NCI-H146 (cell line): ENCODE results near the gene SUPT6H.
"Not testable (repeated sequence)": the region's sequence is repeated elsewhere in the genome, so short reads cannot be mapped to it uniquely, and the experiment has no call there.

Source experiments
- DNase-seq: peaks from one replicate; lab custom pipeline; 2025; lab: John Stamatoyannopoulos, UW

SUPT6H gene

DNA sequence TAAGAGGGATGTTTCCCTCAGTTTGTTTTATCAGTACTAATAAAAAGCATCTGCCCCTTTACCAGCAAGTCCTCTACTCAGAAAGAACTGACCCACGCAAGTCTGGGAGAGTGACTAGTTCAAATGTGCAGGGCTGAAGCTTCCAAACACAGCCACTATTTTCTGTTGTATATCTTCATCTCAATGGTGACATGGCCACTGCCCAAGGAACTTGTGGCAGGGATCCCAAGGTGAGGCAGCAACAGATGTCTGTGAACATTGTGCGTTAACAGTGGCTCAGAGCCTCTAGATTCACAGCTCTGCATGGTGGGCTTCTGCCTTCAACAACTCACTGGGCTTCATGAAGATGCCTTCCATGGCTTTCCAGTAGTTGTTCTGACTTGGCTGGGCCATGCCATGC is 13.3 kb upstream of the SUPT6H start:
- no peak for DNase-seq

DNA sequence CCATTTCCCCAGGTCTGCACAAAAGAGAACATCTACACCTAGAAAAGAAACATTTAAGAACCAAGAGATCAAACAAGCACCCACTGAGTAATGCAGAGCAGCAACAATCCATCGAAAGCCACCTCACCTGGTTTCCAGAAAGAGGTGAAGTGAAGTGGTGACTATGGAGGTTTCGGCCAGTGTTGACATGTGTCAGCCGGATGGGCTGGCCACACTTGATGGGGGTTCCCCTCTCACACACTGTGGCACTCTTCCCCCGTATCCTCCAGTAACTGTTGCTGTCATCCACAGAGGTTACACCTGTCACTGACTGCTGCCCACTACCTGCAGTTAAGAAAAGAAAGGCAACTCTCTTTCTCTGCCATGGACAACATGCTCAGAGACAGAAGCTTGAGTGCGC is 6.8 kb upstream of the SUPT6H start:
- no peak for DNase-seq

DNA sequence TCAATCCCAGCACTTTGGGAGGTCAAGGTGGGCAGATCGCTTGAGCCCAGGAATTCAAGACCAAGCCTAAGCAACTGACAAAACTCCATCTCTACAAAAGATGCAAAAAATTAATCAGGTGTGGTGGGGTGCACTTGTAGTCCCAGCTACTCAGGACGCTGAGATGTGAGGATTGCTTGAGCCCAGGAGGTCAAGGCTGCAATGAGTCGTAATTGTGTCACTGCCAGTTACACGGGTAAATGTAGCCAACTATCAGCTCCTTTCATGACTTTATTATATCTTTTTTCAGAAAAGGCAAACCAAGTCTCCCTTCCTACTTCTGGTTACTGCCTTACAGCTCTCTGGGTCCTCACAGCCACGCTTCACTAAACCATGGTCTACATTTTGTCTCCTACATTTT is 4.2 kb upstream of the SUPT6H start:
- no peak for DNase-seq

DNA sequence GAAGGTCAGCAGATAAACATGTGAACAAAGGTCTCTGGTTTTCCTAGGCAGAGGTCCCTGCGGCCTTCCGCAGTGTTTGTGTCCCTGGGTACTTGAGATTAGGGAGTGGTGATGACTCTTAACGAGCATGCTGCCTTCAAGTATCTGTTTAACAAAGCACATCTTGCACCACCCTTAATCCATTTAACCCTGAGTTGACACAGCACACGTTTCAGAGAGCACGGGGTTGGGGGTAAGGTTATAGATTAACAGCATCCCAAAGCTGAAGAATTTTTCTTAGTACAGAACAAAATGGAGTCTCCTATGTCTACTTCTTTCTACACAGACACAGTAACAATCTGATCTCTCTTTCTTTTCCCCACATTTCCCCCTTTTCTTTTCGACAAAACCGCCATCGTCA is 3.7 kb upstream of the SUPT6H start:
- DNase-seq: not testable (repeated sequence)

DNA sequence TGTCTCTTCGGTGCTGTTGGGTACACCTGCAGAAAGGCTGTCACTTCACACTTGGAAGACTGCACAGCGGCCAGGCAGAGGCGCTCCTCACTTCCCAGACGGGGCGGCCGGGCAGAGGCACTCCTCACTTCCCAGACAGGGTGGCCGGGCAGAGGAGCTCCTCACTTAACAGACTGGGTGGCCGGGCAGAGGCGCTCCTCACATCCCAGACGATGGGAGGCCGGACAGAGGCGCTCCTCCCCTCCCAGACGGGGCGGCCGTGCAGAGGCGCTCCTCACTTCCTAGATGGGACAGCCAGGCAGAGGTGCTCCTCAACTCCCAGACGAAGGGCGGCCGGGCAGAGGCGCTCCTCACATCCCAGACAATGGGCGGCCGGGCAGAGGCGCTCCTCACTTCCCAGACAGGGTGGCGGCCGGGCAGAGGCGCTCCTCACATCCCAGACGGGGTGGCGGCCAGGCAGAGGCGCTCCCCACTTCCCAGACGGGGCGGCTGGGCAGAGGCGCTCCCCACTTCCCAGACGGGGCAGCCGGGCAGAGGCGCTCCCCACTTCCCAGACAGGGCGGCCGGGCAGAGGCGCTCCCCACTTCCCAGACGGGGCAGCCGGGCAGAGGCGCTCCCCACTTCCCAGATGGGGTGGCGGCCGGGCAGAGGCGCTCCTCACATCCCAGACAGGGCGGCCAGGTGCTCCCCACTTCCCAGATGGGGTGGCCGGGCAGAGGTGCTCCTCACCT is 3.1 kb upstream of the SUPT6H start:
- not testable (repeated sequence) for DNase-seq

DNA sequence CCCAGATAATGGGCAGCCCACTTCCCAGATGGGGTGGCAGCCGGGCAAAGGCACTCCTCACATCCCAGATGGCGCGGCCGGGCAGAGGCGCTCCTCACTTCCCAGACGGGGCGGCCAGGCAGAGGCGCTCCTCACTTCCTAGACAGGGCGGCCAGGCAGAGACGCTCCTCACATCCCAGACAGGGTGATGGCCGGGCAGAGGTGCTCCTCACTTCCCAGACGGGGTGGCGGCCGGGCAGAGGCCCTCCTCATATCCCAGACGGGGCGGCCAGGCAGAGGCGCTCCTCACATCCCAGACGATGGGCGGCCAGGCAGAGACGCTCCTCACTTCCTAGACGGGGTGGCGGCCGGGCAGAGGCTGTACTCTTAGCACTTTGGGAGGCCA is 2.5 kb upstream of the SUPT6H start:
- not testable (repeated sequence) for DNase-seq

DNA sequence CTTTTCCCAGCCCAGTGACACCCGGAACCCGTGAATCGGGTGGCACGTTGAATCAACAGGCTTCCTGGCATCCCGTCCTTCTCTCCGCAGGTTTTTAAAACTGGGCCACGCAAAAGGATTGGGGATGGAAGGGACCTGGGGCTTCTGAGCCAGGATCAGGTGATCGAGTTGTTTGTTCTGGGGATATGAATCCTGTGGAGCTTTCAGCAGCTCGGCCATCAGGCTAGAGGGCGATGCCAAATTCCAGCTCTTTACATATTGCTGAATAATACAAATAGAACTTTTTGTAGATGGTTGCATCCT is 473 bp downstream of the SUPT6H start:
- DNase-seq: no peak

DNA sequence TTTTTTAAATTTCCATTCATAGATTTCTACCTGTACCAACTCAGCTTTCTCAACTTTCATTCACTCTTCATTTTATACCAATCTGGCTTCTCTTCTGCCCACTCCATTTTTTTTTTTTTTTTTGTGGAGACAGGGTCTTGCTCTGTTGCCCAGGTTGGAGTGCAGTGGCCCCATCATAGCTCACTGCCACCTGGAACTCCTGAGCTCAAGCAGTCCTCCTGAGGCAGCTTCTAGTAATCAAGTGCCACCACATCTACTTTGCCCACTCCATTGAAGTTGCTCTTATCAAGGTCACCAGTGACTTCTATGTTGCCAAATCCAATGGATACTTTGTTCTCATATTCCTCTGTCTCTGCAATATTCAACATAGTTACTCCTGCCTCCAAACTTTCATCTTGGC is 1.7 kb downstream of the SUPT6H start:
- DNase-seq: no peak

DNA sequence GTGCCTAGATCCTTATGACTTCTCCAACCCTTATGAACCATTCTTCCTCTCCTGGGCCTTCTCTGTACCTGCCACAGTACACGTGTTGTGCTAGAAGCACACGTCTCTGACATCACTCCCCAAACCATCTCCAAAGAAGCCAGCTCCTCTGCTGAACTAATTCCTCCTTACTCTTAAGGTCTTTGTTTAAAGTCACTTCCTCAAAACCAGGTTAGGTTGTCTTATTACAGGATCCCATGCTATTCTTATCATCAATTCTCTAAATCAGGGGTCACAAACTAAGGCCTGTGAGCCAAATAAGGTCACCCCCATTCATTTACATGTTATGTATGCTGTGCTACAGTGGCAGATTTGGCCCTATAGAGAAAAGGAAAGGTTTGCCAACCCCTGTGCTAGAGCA is 4.0 kb downstream of the SUPT6H start:
- no peak for DNase-seq

DNA sequence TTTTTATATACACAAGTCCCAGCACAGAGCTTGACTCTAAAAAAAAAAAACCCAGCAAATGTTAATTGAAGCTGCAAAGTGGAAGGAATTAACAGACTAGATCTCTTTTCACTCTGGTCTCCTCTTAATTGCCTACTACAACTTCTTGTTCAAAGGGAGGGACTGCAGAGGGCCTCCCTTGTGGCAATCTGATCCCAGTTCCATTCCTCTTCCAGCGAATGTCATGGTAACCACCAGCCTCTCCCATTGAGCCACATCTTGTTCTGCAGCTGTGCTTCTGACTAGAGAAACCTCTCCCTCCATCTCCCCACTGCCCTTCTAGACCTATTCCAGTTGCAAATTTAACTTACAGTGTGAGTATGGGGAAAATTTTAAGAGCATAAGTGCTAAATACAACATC is 5.9 kb downstream of the SUPT6H start:
- no peak for DNase-seq

DNA sequence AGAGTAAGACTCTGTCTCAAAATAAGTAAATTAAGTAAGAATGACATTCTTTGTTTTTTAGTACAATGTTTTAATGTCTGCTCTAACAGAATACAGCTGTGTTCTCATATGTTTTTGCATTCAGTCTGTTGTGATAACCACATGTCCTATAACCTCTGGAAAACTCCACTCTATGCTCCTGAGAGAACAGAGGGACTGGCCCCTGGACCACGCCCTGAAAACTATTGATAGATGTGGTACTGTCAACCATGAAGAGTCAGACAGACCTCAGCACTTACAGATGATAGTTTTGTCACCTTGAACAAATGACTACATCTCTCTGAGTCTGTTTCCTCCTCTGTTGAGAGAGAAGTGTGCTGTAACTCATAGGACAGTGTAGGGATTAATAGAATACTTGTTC is 7.9 kb downstream of the SUPT6H start:
- no peak for DNase-seq

DNA sequence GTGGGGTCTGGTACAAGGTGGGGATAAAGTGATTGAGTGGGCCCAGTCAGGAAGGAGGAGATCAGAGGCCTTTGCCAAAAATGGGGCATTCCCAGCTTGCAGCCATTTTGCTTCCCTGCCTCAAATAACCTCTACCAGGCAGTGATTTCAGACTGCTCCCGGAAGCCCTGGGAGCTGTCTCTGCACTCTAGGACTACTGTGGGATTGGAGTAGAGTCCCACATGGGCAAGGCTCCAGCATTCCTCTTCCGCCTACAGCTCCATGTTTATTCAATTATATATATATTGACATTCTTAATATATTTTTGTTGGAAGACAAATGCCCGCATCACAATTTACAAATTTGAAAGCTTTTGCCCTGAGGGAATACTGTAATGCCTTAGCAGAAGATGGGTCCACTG is 13.5 kb downstream of the SUPT6H start:
- no peak for DNase-seq

DNA sequence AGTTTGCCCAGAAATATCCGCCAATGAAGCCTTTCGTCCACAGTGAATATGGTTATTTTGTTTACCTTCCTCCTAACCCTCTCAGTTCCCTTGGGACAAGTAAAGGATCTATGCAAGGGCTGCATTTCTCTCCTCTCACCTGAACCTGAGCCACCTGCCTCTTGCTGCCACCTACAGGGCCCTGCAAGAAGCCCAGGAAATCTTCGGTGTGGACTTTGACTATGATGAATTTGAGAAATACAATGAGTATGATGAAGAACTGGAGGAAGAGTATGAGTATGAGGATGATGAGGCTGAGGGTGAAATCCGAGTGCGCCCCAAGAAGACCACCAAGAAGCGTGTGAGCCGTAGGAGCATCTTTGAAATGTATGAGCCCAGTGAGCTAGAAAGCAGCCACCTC is 14.0 kb downstream of the SUPT6H start:
- DNase-seq: no peak

DNA sequence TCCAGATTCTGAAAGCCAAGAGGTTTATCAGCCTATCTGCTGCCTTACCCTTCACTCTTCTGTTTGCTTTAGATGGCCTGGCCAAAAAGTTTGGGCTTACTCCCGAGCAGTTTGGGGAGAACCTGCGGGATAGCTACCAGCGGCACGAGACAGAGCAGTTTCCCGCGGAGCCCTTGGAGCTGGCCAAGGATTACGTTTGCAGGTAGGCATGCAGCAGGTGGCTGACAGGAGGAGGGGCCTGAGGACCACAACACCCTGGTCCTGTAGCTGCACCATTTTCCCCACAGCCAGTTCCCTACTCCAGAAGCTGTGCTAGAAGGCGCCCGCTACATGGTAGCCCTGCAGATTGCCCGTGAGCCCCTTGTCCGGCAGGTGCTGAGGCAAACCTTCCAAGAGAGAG is 20.6 kb downstream of the SUPT6H start:
- no peak for DNase-seq

DNA sequence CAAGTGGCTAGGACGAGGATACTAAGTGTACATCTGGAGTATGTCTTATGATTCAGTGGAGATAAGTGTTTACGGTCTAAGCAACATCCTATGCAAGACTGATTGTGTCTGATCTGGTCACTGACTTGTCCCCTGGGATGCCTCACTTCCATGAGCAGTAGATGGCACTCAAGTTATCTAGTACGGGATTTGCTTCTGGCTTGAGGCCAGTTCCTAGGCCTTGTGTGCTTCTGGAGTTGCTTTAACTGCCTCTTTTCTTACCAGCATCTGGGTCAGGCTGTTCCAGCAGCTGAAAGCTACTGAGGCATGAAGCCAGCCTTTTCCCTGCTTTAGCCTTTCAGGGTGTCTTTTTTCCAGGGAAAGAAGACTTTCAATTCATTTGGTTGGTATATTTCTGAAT is 23.0 kb downstream of the SUPT6H start:
- DNase-seq: no peak

DNA sequence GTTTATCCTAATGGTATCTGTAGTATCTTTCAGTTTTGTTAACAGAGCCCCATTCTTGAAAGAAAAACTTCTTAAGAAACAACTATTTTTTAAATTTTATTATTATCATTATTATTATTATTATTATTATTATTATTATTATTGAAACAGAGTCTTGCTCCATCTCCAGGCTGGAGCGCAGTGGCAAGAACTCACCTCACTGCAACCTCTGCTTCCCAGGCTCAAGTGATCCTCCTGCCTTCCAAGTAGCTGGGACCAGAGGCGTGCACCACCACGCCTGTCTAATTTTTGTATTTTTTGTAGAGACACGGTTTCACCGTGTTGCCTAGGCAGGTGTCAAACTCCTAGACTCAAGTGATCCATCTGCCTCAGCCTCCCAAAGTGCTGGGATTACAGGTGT is 23.4 kb downstream of the SUPT6H start:
- no peak for DNase-seq

DNA sequence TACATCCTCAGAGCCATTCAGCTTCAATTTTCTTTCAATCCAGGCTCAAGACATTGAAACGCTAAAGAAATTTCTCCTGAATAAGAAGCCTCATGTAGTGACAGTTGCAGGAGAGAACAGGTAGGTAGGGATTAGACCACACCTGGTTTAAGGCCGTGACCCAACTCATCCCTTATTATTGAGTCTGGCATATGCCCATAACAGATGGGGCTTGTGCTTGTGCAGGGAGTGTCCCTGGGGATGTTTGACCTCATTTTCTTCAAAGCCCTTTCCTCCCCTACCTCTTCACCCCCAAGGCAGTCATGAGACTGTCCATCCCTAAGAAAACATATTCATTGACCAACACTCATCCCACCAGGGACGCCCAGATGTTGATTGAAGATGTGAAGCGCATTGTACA is 24.3 kb downstream of the SUPT6H start:
- no peak for DNase-seq

DNA sequence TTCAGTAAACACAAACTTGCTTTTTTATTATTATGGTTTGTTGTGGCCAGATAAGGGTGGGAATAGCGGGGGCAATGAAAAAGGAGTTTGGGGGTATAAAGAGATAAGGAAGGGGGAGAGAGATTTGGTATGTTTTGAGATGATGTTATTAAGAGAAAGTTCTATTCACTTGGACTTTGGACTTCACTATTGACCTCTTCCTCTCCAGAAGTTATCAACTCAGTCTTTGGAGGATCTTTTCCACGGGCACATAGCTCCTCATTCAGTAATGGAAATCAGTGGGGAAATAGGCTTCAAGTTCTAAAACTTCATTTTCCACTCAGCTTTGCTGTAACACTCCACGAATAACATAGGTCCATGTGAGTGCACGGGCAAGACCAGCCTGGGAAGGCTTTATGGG is 26.5 kb downstream of the SUPT6H start:
- DNase-seq: no peak

DNA sequence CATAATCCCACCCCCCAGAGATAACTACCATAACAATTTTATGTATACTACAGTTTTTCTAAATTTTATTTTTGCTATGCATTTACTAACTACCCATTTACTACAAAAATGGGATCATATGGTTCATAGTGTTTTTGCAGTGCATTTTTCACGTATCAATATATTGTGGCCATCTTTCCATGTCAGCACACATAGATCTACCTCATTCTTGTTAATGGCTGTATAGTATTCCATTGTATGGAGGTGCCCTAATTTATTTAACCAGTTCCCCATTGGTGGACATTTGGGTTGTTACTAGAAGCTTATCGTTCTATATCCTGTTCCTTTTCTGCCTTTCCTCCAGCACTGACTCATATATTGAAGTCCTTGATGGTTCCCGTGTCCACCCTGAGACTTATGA is 27.0 kb downstream of the SUPT6H start:
- no peak for DNase-seq

DNA sequence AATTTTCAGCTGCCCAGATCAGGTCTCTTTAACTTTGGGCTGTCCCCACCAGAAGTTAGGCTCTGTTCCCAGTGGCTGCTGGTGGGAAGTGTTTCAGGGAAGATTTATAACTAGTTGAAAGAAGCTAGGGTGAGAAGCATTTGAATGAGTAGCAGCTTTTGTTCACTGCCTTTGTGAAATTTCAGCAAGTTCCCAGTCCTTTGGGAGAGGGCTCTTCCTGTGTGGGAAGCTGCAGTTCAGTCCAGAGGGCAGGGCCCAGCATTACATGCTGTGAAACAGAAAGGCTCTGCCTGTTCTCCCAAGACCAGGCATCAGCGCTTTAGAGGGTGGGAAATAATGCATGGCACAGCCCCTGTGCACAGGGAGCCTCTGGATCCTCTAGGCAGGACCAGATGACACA is 31.9 kb downstream of the SUPT6H start:
- no peak for DNase-seq

DNA sequence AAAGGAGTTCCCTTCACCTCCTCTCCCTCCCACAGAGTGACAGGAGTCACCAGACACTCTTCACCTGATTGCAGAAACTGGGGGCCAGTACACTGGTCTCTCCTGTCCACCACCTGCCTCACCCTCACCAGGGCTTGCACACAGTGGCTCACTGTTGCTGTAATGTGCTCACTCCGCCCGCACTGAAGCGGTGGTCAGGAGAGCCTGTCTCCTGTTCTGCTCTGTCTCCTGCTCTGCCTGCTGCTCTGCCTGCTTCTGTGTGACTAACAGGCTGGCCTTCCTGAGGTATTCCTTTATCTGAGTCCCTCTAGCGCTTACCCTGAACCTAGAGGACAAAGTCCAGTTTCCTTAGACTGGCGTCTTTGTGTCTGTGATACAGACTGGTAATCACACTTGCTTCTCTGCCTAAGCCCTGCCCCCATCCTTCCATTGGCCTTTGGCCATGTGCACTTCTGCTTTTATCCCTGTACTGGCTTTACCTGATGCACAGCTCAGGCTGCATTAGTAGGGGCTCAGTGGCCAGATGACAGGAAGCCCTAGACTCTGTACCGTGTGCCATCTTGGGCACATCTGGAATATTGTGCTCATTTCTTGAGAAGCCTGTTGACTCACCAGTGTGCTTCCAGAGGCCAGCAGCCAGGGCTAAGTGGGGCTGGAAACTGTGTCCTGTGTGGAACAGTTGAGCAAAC is 36.4 kb downstream of the SUPT6H start:
- DNase-seq: no peak

DNA sequence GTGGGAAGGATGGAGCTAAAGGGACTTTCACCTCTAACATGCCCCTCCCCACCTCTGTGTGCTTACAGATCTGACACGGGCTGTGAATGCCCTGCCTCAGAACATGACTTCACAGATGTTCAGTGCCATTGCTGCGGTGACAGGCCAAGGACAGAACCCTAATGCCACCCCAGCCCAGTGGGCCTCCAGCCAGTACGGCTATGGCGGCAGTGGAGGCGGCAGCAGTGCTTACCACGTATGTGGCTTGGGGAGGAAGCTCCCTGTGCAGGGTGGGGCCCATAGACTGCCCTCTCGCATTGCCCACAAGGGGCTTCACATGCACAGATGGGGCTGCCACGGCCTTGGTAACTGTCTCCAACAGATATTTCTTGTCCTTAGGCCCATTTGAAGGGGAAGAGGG is 38.3 kb downstream of the SUPT6H start:
- no peak for DNase-seq

DNA sequence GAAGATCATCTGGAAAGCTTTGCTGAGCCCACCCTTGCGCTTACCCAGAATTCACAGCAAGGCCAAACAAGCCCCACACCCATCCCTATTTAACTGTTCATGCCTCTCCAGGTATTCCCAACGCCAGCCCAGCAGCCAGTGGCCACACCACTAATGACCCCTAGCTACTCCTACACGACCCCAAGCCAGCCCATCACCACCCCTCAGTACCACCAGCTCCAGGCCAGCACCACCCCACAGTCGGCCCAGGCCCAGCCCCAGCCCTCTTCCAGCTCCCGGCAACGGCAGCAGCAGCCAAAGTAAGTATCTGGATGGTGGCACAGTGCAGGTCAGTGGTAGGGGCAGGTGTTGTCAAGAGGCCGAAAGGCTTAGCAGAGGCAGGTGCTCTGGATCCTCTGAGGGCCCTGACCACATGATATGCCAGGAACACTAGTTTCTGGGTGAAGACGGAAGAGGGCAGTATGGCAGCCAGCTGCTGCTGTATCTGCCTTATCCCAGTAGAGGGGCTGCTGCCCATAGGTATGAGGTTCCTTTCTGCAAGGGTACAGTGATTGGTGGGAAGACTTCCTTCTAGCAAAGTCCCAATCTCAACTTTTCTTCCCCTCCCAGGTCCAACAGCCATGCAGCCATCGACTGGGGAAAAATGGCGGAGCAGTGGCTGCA is 39.0 kb downstream of the SUPT6H start:
- no peak for DNase-seq
